GM18517 (cell line): Measurements from ENCODE around the gene SLC49A4.
"Not testable (repeated sequence)": the region's sequence is repeated elsewhere in the genome, so short reads cannot be mapped to it uniquely, and the experiment has no call there.

Experiments used
- ATAC-seq: cut with Tn5 transposase; IDR thresholded peaks from one replicate; pipeline ENCODE4 v1.9.1; 2021; ENCODE audit warnings: mild to moderate bottlenecking, moderate library complexity; ENCODE audit not compliant: unreplicated experiment

The SLC49A4 gene, protein sequence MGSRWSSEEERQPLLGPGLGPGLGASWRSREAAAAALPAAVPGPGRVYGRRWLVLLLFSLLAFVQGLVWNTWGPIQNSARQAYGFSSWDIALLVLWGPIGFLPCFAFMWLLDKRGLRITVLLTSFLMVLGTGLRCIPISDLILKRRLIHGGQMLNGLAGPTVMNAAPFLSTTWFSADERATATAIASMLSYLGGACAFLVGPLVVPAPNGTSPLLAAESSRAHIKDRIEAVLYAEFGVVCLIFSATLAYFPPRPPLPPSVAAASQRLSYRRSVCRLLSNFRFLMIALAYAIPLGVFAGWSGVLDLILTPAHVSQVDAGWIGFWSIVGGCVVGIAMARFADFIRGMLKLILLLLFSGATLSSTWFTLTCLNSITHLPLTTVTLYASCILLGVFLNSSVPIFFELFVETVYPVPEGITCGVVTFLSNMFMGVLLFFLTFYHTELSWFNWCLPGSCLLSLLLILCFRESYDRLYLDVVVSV

DNA sequence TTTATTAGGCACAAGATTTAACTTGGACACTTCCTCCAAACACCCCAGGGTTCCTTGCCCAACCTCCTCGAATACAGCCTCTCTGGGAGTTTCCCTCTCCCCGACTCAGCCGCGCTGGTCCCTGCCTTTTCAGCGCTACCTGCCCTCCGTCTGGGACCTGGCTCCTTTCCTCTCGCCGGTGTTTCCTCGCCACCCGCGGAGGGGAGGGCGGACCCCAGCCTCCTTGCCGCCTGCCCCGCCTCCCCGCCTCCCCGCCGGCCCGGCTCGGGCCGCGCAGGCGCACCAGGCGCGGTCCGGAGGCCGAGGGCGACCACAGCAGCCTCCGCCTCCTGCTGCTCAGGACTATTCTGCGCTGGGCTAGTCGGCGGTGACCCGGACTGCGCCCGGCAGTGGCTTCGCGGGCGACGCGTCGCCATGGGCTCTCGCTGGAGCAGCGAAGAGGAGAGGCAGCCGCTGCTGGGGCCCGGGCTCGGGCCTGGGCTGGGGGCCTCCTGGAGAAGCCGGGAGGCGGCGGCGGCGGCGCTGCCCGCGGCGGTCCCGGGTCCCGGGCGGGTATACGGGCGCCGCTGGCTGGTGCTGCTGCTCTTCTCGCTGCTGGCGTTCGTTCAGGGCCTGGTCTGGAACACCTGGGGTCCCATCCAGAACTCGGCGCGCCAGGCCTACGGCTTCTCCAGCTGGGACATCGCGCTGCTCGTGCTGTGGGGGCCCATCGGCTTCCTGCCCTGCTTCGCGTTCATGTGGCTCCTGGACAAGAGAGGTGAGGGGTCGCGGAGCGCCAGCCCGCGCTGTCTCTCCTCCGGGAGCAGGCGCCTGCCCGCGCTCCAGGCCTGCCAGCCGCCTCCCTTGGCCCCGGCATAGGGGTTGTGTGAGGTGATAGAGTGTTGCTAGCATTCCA is at the start of gene SLC49A4:
Gene SLC49A4, plus strand, starts transcription at position 291 of the 895 bp plus-strand sequence. Its CDS starts 124 bp downstream, at position 415.
- ATAC-seq: peak; percentile 81

DNA sequence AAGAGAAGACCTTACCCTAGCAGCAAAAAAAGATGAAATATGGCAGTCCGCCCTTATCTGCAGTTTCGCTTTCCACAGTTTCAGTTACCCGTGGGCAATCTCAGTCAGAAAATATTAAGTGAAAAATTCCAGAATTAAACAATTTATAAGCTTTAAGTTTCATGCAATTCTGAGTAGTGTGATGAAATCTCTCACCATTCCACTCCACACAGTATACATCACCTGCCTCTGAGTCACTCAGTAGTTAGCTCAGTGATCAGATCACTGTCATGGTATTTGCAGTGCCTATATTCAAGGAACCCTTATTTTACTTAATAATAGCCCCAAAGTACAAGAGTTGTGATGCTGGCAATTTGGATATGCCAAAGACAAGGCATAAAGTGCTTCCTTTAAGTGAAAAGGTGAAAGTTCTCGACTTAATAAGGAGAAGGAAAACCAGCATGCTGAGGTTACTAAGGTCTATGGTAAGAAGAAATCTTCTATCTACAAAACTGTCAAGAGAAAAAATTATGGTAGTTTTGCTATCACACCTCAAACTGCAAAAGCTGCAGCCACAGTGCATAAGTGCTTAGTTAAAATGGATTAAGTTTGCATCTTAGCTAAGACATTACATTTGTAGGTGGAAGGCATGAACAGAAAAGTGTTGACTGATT is 49.4 kb upstream of the SLC49A4 start:
- ATAC-seq: no peak

DNA sequence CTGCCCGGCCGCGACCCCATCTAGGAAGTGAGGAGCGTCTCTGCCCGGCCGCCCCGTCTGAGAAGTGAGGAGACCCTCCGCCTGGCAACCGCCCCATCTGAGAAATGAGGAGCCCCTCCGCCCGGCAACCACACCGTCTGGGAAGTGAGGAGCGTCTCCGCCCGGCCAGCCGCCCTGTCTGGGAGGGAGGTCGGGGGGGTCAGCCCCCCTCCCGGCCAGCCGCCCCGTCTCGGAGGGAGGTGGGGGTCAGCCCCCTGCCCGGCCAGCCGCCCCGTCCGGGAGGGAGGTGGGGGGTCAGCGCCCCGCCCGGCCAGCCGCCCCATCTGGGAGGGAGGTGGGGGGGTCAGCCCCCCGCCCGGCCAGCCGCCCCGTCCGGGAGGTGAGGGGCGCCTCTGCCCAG is 47.6 kb upstream of the SLC49A4 start:
- ATAC-seq: not testable (repeated sequence)

DNA sequence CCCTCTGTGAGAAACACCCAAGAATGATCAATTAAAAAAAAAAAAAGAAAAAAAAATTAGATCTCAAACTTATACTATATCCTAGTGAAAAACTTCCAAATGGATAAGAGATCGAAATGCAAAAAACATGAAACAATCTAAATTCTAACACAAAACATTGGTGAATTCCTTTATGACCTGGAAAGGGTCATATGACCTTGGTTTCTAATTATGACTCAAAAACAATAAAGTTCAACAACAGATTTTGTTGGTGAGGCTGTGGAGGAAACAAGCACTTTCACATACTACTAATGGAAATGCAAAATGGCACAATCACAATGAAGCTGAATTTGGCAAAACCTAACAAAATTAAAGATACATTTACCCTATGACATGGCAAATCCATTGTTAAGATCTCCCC is 46.5 kb upstream of the SLC49A4 start:
- ATAC-seq: no peak

DNA sequence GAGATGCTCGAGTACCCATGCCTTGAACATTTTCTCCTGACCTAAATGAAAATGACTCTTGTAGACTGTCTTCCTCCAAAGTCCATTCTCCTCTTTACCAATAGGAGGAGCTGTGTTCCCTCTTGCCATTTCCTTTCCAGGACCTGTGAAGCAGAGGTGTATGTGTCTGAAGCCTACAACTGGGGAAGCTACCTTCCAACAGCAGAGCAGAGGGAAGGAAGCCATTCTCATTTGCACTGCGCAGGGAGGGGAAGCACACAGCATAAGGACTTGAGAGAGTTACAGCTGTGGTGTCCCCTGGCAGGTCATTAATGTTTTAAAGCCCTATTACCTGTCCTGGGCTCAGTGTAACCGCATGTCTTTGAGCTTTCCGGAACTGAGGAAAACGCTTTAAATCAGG is 39.9 kb upstream of the SLC49A4 start:
- ATAC-seq: no peak

DNA sequence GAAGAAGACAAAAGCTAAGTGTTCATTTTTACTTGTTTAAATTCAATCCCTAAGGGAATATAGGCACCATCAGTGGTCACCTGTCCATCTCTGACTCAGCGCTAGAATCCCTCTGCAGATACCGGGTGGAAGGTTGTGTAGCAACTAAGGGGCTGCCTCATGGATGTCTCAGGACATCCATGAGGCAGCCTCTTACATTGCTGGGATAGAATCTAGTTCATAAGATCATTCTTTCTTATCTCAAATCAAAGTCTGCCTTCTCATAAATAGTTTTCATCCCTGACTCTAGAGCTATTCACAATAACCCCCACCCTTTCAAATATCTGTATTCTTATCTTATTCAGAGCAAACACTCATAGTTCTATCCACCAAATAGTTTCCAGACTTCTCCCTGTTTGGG is 39.4 kb upstream of the SLC49A4 start:
- ATAC-seq: no peak

DNA sequence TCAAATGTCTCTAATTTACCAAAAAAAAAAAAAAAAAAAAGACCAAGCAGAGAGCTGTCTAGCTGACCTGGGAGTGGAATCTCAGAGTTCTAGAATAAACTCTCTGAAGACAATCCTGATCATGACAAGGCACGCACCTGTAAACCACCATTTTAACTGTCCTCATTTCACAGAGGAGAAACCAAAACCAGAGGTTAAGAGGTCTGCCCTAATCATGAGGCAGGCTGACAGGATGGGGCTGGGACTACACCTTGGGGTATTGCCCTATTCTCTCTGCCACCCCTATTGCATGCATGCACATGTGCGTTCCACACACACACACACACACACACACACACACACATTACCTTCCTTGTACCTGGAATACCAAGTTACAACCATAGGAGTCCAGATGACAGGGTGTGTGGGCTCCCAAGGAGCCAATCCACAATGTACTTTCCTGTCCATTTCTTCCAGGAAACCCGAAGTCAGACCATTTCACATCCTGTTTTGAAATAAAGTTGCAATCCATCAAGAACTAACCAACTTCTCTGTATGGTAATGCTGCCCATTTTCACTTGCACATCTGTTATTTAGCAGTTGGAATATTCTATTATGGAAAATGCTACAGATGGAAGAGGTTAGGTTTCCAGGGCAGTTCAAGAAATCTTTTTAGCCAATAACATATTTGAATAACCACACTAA is 35.9 kb upstream of the SLC49A4 start:
- ATAC-seq: no peak

DNA sequence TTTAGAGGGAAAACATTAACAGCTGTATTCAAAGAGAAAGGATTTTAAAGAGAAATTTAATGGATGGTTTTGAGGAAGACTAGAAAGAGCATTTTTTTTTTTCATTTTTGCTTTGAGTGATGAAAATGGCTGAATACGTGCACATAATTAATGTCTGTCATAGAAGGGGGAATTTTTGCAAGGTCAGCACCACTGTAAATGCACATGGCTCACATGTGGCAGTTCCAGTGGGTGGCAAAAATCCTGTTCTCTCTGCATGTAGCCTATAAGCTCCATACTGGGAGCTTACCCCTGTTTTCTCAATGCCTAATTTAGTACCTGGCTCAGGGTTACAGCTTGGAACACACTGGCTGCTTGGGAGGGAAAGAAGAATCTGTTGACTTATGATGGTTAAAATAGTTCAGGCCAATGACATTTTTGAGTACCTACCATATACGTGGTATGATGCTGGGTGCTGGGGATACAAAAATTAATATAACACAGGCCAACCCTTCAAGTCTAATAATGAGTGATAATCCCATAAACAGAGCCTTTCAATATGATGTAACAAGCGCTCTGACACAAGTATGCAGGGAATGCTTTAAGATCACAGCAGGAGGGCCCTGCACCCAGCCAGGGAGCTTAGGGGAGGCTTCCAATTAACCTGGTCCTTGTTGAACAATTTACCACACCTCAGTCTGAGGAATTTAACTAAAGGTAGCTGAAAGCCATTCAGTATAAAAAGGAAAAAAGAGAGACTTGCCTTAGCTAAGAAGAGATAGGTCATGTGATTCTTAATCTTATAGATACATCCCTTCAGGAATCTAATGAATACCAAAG is 34.2 kb upstream of the SLC49A4 start:
- ATAC-seq: no peak

DNA sequence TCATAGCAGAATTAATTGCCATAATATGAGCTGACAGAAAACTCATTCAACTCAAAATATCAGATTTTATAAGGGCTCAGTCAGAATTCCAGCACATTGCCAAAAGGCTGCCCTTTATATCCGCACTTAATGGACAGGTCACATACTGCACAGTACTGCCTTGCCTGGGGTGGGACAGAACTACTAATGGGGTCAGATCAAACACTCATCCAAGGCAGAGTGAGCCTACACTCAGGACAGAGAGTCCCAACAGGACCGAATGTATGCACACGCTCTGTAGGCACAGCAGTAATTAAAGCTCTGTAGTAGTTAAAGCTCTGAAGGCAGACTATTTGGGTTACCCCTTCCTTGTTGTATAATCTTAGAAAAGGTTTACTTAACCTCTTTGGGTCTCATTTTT is 28.4 kb upstream of the SLC49A4 start:
- no peak for ATAC-seq

DNA sequence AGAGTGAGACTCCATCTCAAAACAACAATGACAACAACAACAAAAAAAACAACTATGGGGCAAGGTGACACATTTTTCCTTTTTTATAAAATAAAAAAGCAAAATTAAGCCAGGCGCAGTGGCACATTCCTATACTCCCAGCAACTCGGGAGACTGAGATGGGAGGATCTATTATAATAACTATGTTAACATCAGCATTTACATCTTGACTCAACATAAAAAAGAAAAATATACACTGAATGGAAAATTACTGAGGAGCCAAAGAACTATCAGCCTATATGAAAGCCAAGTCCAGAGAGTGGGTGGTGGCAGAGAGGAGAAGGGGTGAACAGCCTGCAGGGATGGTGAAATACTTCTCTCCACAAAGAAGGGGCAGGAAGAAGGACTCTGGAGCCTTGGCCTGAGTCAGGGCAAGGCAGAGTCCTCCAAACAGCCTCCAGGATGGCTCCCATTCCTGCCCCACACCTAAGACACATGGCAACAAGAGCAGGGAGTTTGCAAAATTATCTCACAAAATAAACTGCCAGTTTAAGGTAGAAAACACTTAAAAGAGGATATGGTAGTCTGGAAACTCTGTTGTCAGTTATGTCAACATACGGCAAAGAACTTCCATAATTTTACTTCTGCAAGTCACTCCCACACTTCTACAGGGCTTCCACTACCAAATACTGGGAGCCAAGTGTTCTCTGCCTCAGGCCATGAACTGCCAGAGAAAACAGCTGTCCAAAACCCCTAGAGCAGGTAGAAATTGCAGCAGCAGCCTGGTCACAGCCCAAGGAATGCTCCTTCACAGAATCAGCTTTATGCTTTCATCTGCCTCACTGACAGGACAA is 27.1 kb upstream of the SLC49A4 start:
- no peak for ATAC-seq

DNA sequence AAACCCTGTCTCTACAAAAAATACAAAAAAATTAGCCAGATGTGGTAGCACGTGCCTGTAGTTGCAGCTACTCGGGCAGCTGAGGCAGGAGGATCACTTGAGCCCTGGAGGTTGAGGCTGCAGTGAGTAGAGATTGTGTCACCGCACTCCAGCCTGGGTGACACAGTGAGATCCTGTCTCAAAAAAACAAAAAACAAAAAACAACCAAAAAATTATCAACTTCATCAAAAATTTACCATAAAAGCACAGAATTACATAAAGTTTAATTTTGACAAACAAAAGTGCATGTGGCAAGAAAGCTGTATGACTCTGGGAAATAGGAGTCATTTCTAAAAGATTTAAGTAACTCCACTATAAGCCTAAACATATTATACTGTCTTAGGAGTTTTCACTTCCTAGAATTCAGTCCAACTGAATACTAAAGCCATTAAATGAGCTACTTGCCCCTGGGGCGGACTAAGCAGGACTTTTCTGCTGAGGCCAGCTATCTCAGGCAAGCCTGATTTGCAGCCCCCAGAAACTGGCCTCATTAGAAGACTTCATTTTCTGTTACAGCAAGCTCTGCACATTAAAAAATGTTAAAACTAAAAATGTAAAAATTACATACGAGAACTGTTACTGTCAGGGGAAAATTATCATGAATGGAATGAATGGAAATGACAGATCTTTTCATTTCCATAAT is 24.2 kb upstream of the SLC49A4 start:
- no peak for ATAC-seq

DNA sequence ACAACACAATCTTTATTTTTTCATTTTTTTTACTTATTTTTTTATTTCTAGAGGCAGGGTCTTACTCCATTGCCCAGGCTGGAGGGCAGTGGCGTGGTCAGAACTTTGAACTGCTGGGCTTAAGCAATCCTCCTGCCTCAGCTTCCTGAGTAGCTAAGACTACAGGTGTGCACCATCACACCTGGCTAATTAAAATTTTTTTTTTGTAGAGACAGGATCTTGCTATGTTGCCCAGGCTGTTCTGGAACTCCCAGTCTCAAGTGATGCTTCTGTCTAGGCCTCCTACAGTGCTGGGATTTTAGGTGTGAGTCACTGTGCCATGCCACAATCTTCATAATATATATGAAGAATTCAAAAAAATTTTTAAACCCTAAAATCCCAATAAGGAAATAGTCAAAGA is 22.0 kb upstream of the SLC49A4 start:
- no peak for ATAC-seq

DNA sequence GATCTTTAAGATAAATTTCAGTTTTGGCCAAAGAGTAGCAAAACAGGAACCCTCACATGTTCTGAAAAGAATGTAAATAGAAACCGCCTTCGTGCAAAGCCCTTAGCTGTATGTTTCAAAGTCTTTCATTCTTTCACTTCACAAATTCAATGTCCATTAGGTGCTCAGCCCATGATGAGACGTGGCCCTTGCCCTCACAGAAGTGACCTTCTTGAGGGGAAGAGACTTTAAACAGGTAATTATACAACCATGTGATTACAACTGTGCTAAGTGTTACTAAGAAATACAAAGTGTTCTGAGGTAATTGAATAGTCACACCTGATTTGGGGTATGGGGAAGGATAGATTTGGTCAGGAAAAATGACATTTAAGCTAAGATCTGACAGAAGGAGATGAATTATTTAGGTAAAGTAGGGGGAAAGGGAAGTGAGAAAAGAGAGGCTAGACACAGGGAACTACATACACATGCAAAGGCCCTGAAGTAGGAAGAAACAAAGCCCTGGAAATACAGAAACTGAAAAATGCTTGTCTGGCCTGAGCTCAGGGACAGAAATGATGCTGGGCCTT is 20.8 kb upstream of the SLC49A4 start:
- peak; percentile 52 for ATAC-seq

DNA sequence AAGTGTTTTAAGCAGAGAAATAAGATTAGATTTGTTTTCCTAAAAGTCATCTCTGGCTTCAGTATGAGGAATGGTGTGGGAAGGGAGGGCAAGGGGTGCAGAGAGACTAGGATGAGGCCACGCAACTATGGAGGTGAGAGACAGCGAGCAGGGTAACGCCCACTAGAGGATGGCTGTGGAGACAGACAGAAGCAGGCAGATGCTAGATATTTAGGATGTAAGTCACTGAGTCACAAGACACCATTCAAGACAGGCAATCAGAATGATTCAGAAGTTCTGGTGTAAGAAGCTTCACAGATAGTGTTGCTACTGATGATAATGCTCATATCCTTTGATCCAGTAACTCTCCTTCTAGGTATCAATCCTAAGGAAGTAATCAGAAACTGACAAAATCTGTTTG is 20.3 kb upstream of the SLC49A4 start:
- peak; percentile 6 for ATAC-seq

DNA sequence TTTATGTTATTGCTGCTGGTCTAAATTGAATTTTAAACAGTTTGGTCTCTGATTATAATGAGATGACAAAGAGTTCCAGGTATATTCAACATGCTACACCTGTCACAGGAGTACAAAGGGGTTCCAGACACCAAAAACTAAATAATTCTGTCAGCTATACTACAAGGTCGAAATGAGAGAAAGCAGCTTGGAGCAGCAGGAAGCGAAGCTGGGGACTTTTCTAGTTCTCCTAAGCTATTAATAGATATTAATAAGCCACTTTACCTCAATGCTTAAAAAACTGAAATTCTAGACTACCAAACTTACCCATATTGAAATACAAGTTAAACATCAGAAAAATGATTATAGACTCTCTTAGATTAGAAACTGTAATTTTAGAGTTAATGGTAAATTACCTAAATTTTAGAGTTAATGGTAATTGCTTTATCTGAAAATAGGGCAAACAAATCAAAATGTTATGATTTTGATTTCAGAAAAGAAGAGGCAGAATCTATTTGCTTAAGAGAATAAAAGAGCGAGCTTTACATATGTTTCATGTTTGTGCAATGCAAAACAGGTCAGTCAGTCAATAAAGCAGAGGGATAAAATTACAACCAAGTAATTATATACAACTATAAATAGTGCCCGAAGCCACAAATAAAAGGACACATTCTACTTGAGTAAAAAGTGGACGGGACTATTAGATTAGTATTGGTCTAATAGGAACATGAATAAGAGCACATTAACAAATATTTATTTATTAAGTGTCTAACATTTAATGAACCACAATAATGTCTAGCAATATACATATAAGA is 18.0 kb upstream of the SLC49A4 start:
- no peak for ATAC-seq

DNA sequence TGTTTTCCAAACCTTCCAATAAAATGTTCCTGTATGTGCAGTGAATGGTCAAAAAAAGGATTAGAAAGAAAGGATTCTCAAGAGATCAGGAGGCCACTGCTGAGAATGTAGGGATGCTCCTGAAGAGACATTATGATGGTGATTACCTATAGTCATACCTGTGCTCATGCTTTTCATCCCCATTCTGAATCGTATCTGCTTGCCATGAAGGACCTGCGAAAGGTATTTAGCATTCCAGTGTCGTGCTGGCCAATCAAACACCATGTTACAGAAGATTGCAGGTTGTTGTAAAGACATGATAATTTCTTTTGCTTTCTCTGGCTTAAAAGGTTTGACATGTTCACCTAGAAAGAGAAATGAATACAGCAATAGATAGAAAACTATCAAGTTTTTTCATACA is 17.3 kb upstream of the SLC49A4 start:
- ATAC-seq: no peak

DNA sequence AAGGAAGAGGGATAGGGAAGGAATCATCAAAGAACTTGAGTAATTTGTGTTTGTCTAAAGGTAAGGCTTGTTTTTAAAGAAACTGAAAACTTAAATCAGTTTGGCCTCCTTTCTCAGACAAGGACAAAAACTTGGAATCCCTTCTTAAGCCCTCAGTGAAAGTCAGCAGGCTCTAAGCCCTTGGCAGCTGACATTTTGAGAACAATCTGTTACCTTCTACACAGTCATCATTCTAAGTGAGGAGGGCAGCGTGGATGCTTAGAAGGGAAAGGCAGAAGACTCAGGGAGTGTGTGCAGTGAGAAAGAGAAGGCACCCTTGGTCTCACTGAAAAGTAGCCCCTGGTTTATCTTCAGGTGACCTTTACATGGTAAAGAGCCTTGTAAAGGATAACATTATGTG is 12.1 kb upstream of the SLC49A4 start:
- no peak for ATAC-seq
